ENCODE results near the gene C1D. TPM values are rescaled to one million over a fixed set of nuclear protein-coding genes. Genes with fewer than 3 reads are reported as not detected.

C1D gene
- total and polyA plus RNA-seq, 2 of the 4 experiments (the other 2 are of a cell fraction), result 2.7 to 14.3 TPM

DNA sequence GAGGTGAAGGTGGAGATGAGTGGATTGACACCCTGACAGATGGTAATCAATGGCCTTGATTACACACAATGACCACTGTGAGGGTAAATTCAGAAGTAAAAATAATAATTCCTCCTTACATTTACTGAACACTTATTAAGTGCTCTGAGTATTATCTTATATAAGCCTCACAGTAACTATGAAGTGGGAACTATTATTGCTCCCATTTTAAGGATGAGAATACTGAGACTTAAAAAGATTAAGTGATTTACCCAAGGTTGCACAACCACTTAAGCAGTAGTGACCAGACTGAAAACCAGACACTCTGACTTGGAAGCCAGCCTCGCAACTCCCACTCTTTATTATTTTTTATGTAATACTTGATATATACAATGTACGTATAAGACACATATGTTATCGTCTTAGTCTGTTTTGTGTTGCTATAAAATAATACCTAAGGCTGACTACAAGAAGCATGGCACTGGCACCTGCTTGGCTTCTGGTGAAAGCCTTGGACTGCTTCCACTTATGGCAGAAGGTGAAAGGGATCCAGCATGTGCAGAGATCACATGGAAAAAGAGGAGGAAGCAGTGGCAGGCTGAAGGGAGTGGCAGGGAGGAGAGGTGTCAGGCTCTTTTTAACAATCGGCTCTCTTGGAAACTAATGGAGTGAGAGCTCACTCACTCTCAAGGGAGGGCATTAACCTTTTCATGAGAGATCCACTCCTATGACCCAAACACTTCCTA is 41.5 kb upstream of the C1D start:
- dilution Hi-C loops (cut with HindIII; ENCODE audit: low sequenced_read_pairs, unreplicated experiment), result no loop called here
- no peak overlapping the region for H3K4ac ChIP-seq (ENCODE audit: low read depth, low read length)
- CTCF ChIA-PET, result no interaction called here

More for the DNA sequence above, 41.5 kb upstream of the C1D start:
- Histone ChIP-seq H2BK20ac (ENCODE audit: low read depth, low read length) (no peak overlapping the region), H3K27ac (ENCODE audit: insufficient read depth, low read length) (no peak overlapping the region), H2AFZ (replicated peaks; ENCODE audit: low read length, poor library complexity) (no peak overlapping the region), H3K56ac (ENCODE audit: extremely low read depth, insufficient read depth, low read length) (no peak overlapping the region), H2BK15ac (ENCODE audit: low read depth, low read length) (no peak overlapping the region), H3K4me2 (ENCODE audit: low read depth, low read length) (no peak overlapping the region), H3K9ac (ENCODE audit: low read depth, low read length) (no peak overlapping the region), H3K9me3 (ENCODE audit: control insufficient read depth, insufficient read depth, low read length) (peaks cover 6% of the 10 kb centered on the region; the same call in 1 of the 2 replicates), H2BK5ac (ENCODE audit: low read depth, low read length, poor library complexity, severe bottlenecking) (no peak overlapping the region), H4K8ac (ENCODE audit: low read depth in 2 of 2, low read length in 2 of 2) (no peak overlapping the region), H2AK5ac (ENCODE audit: low read depth, low read length) (no peak overlapping the region), H4K5ac (ENCODE audit: low read depth, low read length) (no peak overlapping the region), H2AK9ac (replicated peaks; ENCODE audit: low read depth, low read length, poor library complexity) (no peak overlapping the region), H2BK120ac (ENCODE audit: low read depth, low read length) (no peak overlapping the region), H3K14ac (replicated peaks; ENCODE audit: low read depth, low read length) (no peak overlapping the region), H4K20me1 (ENCODE audit: insufficient read depth, low read length) (no peaks in the 10 kb centered on the region), H3K36me3 (ENCODE audit: control insufficient read depth, insufficient read depth, low read length) (no peaks in the 10 kb centered on the region), H3K4me1 (ENCODE audit: control insufficient read depth, insufficient read depth, low read length) (no peaks in the 10 kb centered on the region), H3K23ac (ENCODE audit: low read depth, low read length) (no peak overlapping the region), H3K27me3 (ENCODE audit: control insufficient read depth, insufficient read depth, low read length) (peaks cover under 1% of the 10 kb centered on the region; the same call in 1 of the 2 replicates), H3K79me1 (ENCODE audit: low read depth in 1 of 2, low read length in 2 of 2) (no peaks in the 10 kb centered on the region), H3K4me3 (ENCODE audit: insufficient read depth, low read depth, low read length) (no peak overlapping the region), H3K9me1 (ENCODE audit: insufficient read depth, low read length) (no peaks in the 10 kb centered on the region), H3K18ac (ENCODE audit: low read depth, low read length) (no peak overlapping the region), H4K91ac (ENCODE audit: insufficient read depth, low read depth, low read length) (no peak overlapping the region)
- intact Hi-C loops (cut with micrococcal nuclease) (no loop called here), in situ Hi-C loops (cut with MboI; ENCODE audit: low sequenced_read_pairs) (no loop called here)
- TF ChIP-seq, protein P1, sequence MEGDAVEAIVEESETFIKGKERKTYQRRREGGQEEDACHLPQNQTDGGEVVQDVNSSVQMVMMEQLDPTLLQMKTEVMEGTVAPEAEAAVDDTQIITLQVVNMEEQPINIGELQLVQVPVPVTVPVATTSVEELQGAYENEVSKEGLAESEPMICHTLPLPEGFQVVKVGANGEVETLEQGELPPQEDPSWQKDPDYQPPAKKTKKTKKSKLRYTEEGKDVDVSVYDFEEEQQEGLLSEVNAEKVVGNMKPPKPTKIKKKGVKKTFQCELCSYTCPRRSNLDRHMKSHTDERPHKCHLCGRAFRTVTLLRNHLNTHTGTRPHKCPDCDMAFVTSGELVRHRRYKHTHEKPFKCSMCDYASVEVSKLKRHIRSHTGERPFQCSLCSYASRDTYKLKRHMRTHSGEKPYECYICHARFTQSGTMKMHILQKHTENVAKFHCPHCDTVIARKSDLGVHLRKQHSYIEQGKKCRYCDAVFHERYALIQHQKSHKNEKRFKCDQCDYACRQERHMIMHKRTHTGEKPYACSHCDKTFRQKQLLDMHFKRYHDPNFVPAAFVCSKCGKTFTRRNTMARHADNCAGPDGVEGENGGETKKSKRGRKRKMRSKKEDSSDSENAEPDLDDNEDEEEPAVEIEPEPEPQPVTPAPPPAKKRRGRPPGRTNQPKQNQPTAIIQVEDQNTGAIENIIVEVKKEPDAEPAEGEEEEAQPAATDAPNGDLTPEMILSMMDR (conservative IDR thresholded peaks at IDR 0.05; ENCODE audit: low read depth, low read length), result no peak
- TF ChIP-seq POLR2A (IDR thresholded peaks at IDR 0.05; ENCODE audit: low read depth, low read length), result no peak
- TF ChIP-seq, protein P2, sequence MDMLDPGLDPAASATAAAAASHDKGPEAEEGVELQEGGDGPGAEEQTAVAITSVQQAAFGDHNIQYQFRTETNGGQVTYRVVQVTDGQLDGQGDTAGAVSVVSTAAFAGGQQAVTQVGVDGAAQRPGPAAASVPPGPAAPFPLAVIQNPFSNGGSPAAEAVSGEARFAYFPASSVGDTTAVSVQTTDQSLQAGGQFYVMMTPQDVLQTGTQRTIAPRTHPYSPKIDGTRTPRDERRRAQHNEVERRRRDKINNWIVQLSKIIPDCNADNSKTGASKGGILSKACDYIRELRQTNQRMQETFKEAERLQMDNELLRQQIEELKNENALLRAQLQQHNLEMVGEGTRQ (IDR thresholded peaks at IDR 0.05; ENCODE audit: low read depth, low read length), result no peak
- no peak for TF ChIP-seq RAD21 (IDR thresholded peaks at IDR 0.05; ENCODE audit: low read length)
- TF ChIP-seq, protein P3, sequence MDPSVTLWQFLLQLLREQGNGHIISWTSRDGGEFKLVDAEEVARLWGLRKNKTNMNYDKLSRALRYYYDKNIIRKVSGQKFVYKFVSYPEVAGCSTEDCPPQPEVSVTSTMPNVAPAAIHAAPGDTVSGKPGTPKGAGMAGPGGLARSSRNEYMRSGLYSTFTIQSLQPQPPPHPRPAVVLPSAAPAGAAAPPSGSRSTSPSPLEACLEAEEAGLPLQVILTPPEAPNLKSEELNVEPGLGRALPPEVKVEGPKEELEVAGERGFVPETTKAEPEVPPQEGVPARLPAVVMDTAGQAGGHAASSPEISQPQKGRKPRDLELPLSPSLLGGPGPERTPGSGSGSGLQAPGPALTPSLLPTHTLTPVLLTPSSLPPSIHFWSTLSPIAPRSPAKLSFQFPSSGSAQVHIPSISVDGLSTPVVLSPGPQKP (IDR thresholded peaks at IDR 0.05; ENCODE audit: borderline replicate concordance, low read depth, low read length), result no peak
- TF ChIP-seq MXI1 (IDR thresholded peaks at IDR 0.05; ENCODE audit: borderline replicate concordance, low read depth, low read length), result no peak
- no peak for TF ChIP-seq MAZ (IDR thresholded peaks at IDR 0.05; ENCODE audit: borderline replicate concordance, low read depth, low read length)
- no peak for TF ChIP-seq CHD1 (IDR thresholded peaks at IDR 0.05; ENCODE audit: low read depth, low read length)
- TF ChIP-seq MAFK (IDR thresholded peaks at IDR 0.05; ENCODE audit: low read depth, low read length), result no peak
- TF ChIP-seq NFE2L2 (IDR thresholded peaks at IDR 0.05; ENCODE audit: low read depth, low read length), result no peak
- TF ChIP-seq RFX5 (IDR thresholded peaks at IDR 0.05; ENCODE audit: low read depth, low read length), result no peak
- TF ChIP-seq RCOR1 (IDR thresholded peaks at IDR 0.05; ENCODE audit: insufficient replicate concordance, low read length), result no peak
- no peak for TF ChIP-seq SMC3 (IDR thresholded peaks at IDR 0.05; ENCODE audit: low read depth, low read length)
- TF ChIP-seq CEBPB (IDR thresholded peaks at IDR 0.05; ENCODE audit: low read depth, low read length), result no peak
- no peak for TF ChIP-seq FOS (IDR thresholded peaks at IDR 0.05; ENCODE audit: low read depth, low read length)
- no peak for TF ChIP-seq BHLHE40 (IDR thresholded peaks at IDR 0.05; ENCODE audit: low read depth, low read length)
- POLR2A ChIA-PET (ENCODE audit: unreplicated experiment), result no interaction called here
- DNase-seq (no peak), ATAC-seq (ENCODE audit: low read depth) (no peak)
- WGBS, 2 experiments (ENCODE audit: extremely low coverage in 2 of 2, insufficient read length in 1 of 2), result no CpG with 5 or more reads among the region's 4 CpGs
- BruUV-seq (replicated peaks), result no TSS peak
